HG03439 (cell line): ENCODE data around the gene TRAP1.

Source experiments
- ATAC-seq: cut with Tn5 transposase; IDR thresholded peaks from one replicate; pipeline ENCODE4 v1.9.1; 2021; ENCODE audit warnings: mild to moderate bottlenecking, moderate library complexity; ENCODE audit not compliant: unreplicated experiment

The TRAP1 gene

DNA sequence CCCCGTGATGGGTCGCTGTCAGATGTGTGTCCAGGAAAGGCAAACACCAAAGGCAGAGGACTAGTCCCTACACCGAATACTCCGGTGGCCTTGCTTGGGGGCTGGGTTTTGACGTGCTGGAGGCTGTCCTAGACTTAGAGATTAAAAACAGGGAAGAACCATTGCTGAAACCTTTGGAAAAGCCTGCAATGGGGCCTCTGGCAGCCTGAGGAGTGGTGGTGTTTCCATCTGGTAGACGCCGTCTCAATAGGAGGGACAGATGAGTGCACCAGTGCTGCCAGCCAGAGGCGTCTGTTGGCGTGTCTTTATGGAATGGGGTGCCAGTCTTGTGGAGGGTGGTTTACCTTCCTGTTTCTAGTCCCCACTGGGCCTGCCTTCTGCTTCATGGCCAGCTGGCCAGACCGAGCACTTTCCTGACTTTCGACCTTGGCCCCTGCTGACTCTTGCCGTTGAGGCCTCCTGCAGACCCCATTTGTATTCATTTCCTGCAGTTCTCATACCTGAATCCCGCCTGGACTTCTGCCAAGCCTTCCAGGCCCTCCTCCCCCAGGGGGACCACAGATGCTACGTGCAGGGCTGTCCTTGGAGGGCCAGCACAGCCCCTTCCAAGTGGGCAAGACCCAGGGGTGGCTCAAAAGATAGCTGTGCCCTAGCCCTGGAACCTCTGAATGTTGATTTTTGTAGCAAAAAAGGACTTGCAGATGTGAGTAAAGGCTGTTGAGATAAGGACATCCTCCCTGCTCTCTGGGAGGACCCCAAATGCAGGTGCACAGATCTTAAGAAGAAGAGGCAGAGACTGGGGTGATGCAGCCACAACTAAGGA, 64.7 kb downstream of the TRAP1 start:
- ATAC-seq: no peak

DNA sequence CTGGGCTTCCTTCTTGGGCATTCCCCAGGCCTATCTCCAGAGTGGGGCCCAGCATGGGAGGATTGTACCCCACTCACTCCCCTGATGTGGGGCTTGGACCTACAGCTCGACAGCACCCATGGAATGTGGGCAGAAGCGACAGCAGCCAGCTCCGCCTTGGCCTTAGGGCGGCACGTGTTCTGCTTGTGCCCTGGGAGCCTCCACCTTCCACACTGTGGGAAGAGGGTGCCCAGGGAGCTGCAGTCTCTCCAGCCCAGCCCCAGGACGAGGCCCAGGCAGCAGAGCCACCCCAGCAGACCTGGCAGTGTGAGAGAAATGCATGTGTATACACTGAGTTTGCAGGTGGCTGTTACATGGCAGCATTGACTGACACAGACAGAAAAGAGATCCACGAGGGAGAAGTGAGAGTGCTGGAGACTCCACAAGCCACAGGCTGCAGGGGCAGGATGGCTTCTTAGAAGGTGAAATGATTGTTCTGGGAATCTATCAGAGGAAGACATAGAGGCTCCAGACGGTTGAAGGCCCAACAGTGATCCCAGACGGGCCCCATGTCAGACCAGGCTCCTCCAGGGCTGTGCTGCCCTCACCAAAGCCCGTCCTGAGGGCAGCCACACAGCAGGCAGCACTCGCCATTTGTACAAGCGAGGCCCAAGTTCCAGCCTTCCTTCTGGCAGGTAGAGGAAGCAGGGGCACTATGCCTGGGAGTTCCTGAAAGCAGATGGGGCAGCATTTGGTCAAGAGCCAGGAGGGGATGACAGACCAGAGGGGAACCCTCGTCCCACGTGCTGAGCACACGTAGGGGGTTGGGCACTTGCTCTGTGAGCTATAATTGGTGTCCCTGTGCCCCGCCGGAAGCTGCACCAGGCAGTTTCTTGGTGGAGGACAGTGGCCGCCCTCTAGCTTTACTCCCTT, 65.6 kb downstream of the TRAP1 start:
- ATAC-seq: no peak

DNA sequence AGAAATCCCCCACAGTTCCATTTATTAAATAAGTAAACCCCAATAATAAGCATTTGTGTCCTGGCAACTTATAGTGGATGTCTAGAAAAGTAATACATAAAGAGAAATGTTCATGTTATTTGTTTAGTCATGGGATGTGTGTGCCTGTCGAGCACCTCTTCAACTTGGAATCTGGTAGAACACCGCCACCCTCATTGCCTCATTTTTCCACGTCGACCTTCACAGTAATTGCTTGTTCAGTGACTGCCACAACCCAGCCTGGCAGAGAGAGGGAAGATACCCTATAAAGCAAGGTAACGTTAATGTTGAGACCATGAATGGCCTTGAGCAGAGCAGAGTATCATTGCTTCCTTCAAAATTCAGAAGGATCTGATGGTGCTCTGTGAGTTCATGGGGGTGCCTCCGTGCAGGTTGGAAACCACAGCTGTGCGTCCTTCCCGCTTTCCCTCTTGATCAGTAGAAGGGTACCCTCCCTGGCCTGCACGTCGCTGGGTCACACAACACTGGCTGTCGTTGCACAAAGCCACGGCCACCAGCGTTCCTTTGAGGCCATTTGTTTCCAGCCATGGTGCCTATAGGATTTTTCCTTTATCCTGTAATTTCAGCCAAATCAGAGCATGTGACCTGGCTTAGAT, 66.6 kb downstream of the TRAP1 start:
- ATAC-seq: no peak

DNA sequence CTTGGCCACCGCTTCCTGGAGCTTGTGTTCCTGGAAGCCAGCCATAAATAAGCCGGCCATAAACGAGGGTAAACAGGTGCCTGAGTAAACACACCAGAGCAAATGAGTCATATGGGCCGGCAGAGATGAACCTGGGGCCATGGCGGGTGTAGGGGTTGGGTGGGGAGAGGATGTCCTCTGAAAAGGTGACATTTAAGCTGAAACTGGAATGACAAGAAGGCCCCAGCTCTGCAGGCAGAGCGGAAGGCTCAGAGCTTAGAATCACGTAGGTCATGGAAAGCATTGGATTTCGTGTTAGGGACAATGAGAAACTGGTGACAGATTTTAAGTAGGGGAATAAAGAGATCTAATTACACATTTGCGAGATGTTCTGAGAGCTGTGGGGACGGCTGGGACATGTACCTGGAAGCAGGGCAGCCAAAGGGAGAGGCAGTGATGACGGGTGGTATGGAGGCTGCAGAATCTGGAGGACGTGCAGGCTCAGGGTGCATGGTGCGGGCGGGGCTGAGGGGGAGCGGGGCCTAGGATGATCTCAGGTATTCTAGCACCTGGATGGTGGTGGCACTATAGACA, 70.9 kb downstream of the TRAP1 start:
- ATAC-seq: no peak

DNA sequence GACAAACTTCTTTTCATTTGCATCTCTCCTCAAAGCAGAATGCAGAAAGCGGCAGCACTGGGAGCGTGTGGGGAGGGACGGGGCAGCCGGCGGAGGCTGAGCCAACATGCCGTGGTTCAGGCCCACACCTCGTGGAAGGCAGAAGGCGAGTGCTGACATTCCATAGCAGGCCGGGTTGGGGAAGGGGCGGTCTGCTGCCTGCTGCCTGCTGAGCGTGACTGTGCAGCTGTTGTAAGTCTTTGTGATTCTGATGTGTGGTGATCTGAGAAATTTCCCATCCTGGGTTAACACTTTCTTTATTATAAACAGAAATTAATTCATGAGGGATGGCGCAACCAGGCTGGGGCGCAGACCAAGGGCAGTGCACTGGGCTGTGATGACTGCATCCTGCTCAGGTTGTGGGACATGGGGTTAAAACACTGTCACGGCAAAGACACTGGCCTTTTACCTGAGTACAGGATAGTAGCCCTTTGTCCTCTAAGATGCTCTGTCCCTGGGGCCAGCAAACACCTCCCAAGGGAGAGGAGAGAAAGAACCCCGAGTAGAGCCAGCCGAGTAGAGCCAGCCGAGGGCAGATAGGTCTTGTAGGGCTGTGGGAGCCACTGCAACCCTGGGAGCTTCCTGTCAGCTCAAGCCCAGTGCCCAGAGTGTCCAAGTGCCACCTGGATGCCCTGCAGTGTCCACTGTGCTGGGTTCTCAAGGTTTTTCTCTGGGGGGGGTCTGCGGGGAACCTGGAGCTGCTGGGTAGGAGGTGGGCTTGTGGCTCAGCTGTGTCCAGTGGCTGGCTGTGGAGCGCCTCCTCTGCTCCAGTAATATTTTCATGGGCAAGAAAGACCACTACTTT, 71.6 kb downstream of the TRAP1 start:
- no peak for ATAC-seq

DNA sequence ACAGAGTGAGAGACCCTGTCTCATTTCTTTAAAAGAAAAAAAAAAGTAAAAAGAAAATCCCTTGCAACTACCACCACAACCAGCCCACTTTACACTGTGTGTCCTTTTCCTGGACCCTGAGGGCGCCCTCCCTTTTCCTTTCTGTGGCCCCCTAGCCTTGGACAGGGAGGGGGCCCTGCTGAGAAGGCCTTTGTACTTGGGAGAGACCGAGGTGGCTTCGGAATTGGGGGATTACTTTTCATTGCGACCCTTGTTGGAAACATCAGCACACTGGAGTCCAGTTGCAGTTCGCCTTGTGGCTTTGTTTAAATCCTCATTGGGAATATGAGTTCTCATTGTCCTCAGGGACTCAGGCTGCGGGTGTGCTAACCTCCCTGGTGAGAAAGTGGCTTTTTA, 72.2 kb downstream of the TRAP1 start:
- no peak for ATAC-seq

DNA sequence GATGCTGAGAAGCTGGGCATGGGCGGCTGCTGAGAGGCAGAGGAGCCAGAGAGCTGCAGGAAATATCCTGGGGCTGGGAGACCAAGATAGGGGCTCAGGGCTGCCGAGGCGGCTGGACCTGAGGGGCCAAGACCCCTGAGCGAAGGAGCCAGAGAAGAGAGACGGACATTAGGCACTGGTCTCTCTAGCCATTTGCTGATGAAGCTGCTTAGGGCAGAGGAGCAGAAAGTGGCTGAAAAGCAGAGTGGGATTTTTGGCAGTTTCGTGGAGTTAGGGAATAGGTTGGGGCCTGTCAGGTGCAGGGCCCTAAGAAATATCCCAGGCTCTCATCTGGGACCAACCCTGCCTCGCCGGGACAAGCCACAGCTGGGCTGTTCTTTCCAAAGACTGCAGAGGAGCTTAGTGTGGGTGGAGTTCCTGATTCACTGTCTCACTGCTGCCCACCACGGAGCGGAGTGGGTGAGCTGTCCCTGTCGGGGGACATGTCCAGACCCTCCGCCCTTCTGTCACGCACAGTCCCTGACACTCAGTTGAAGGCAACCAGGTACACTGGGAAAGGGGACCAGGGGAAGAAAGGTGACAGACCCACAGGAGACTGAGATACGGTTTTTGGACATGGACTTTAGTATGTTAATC, 74.1 kb downstream of the TRAP1 start:
- ATAC-seq: no peak

DNA sequence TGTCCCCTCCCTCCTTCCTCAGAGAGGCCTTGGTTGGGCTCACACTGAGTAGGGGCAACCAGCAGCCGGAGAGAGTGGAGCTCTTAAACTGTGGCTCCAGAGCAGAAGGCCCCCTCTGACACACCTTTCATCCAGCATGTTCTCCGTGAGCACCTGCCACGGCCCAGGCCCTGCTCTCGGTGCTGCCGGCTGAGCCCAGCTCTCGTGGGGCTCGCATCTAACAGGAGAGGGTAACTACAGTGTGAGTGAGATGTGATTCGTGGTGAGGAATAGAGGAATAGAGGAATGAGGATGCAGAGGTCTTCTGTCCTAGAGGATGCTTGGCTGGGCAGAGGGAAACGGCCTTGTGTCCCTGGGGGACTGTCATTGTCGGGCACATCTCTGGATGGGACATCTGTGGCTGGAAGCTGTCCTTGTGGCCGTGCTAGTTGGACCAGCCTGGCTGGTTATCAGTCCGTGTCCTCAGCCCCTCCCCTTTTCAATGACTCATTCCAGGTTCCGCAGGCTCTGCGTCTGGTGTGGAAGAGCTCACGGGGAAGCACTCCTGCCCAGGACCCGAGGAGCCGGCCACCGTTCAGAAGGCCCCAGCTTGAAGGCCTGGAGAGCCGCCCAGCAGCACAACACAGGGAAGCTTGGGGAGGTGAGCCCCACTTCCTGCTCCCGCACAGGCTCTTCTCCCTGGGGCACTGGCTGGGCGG, 74.8 kb downstream of the TRAP1 start:
- no peak for ATAC-seq

DNA sequence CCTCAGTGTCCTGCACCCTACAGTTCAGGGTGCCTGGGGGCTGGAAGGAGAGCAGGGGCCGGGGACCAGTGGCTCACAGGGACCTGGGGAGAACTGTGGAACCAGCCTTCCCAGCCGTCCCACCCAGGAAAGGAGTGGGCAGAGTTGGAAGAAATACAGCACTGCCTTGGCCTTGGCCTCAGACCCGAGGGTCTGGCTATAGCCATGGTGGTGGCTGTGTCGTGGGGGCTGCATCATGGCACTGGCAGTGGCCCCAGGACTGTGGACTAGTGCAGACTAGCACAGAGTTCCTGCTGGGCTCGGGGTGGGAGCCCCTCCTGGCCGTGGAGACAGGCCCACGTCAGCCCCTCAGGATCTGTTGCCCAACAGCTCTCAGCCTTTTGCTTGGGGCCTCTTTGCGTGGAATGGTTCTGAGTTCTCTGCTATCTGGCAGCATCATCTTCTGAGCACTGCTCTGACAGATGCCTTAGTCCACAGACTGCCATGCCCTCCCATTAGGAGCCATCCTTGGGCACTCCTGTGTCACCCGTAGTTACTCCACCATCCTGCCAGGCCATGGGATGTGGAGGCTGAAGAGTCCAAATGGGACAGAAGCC, 75.4 kb downstream of the TRAP1 start:
- no peak for ATAC-seq

DNA sequence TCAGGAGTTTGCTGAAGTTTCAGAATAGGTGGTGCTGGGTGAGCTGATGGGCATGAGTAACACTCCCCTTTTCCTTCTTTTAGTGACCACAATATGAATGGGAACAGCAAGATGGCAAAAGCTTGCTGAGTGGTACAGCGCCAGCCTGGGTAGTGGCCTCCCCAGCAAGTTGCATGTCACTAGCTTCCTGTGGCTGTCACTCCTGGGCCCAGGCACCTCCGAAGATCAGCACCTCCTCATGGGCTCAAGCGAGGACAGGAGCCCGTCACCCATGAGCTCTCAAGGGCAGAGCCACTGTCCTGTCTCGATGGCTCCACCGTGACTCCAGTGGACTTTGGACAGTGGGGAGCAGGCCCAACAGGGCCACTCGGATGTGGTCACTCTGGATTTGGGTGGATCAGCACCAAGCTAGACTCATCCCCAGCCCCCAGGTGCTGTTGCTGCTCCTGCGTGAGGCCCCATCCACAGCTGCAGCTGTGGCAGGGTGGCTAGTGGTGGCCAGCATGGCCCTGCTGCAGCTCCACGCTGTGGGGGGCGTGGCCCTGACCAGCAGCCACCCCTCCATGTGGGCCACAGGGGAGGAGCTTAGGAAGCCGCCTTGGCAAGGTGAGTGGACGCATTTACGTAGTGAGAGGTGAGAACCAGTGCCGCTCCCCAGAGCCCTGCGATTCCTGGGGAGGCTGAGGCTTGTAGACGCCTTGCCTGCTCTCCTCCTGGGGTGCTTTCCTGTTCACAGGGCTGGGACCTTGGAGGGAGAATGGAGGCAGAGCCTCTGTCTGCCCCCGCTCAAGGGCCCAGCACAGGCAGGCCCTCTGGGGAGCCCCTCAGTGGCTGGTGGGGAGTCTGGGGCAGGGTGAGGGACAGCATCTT, 76.5 kb downstream of the TRAP1 start:
- no peak for ATAC-seq

DNA sequence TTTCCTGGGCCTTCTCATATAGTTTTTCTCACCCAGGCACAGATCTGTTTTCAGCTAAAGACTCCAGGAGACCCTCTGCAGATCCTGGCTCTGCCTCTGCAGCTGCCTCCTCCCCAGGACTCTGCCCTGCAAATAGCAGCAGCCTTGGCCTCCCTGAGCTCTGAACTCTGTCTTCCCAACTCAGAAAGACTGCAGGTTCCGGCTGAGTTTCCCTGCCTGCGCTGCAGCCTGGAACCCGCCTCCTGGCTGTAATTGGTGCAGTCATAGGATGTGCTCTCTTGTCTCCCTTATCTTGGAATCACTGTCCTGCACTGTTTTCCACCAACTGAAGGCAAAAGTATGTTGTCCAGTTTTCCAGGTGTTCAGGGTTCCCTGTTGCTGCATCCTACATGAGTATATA, 77.1 kb downstream of the TRAP1 start:
- ATAC-seq: no peak

DNA sequence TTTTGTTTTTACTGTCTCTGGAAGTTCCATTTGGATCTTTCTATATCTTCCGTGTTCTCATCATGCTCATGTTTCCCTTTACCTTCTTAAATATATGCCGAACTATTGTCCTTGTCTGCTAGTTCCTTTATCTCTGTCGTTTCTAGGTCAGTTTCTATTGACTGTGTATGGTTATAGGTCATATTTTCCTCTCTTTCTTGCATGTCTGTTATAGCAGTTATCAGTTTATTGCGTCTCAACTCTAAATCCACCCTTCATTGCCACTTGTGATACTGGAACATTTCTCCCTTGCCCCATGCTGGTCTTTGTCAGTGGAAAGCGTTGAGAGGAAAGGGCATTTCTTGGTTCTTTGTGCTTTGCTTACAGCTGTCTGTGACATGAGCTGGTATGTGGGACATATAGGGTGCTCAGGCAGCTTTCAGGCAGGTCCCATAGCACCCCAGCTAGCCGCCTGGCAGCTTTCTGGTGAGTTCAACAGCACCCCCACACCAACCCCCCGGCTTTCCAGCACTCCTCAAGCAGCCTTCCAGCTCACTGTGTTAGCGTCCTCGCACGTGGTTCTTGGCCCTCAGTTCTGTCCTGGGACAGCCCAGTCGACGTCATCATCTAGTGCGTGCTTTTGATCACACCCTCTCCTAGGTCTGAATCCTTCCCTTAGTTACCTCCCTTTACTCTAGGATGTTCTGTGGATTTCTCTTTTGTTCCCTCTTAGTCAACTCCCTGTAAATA, 78.2 kb downstream of the TRAP1 start:
- ATAC-seq: no peak

DNA sequence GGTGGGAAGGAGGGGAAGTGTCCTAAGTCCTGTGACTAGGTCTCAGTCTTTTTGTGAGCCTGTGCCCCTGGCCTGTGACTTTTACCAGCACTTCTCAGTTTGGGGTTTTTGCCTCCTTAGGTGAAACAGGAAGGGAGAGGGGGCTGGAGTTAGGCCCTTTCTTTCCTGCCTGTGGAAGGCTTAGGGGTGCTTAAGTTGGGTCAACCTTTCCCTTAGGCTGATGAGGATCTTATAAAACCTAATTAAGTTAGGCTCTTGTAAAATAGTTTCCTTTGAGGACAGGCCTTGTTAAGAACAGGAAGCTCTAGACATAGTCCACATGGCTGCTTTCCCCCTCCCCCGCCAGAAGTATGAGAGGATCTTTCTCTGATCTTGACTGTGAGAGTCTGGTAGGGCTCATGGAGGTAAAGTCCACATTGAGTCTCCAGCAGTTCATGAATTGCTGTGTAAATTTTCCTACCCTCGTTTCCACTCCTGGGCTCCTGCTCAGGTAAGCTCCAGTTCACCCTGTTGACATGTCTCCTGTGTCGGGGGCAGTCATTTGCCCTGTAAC, 79.9 kb downstream of the TRAP1 start:
- ATAC-seq: no peak

DNA sequence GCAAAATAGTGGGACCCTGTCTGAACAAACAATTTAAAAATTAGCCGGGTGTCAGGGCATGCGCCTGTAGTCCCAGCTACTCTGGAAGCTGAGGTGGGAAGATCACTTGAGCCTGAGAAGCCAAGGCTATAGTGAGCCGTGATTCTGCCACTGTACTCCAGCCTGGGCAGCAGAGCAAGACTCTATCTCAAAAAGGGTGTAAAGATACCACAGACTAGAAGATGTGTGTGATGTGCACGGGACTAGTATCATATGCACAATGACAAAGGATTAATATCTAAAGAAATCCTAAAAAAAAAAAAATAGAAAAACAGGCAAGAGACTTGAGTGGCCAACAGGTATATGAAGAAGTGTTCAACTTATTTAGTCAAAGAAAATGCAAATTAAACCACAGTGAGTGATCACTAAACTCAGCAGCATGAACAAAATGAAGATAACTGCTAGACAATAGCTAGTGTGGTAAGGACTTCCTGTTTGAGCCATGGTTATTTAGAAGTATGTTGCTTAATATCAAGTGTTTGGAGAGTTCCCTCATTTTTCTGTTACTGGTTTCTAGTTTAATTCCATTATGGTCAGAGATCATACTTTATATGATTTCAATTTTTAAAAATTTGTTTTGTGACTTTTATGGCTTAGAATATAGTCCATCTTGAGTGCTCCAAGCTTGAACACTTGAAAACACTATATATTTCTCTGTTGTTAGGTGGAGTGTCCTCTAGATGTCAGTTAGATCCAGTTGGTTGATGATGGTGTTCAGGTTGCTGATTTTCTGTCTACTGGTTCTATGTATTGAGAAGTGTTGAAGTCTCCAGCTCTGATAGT, 91.2 kb downstream of the TRAP1 start:
- no peak for ATAC-seq

DNA sequence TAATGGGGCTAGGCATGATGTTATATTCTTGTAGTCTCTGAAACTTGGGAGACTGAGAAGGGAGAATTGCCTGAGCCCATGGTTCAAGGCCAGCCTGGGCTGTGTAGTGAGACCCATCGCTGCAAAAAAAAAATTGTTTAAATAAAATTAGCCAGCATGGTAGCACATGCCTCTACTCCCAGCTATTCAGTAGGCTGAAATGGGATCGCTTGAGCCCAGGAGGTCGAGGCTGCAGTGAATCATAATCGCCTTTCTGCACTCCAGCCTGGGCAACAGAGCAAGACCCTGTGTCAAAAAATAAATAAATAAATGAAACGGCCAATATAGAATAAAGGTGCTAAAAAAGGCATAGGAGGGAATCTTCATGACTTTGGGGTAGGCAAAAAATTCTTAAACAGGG, 92.0 kb downstream of the TRAP1 start:
- ATAC-seq: no peak

DNA sequence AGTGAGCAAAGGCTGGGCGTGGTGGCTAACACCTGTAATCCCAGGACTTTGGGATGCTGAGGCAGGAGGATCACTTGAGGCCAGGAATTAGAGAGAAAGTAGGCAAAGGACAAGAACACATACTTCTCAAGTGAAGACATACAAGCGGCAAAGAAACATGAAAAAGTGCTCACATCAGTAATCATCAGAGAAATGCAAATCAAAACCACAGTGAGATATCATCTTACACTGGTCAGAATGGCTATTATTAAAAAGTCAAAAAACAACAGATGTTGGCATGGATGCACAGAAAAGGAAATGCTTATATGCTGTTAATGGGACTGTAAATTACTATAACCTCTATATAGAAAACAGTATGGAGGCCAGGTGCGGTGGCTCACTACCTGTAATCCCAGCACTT, 93.7 kb downstream of the TRAP1 start:
- ATAC-seq: peak; percentile 40
